SHP77 treated with DMSO at 0.1 percent for 48 hours (cell line): Measurements from ENCODE around the gene CCDC51.
"Not testable (repeated sequence)": the region's sequence is repeated elsewhere in the genome, so short reads cannot be mapped to it uniquely, and the experiment has no call there.

Experiments
- DNase-seq: peaks from one replicate; lab custom pipeline; 2025; lab: John Stamatoyannopoulos, UW

CCDC51 gene

DNA sequence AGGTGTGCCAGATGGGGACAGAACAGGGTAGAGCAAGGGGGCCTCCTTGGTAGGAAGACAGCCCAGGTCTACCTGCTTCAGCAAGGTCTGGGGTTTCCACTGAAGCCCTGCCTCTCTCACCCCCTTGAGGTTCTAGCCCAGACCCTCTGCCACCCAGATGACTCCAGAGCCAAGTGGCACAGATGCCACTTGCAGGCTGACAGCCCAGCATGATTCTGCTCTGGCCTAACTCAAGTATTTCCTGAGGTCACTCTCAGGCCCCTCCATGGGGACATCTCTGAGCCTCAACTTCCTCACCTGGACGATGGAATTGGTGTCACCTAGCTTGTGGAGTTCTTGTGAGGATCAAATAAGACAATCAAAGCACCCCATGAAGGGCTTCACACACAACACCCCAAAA lies 33.9 kb downstream of the CCDC51 start:
- no peak for DNase-seq

DNA sequence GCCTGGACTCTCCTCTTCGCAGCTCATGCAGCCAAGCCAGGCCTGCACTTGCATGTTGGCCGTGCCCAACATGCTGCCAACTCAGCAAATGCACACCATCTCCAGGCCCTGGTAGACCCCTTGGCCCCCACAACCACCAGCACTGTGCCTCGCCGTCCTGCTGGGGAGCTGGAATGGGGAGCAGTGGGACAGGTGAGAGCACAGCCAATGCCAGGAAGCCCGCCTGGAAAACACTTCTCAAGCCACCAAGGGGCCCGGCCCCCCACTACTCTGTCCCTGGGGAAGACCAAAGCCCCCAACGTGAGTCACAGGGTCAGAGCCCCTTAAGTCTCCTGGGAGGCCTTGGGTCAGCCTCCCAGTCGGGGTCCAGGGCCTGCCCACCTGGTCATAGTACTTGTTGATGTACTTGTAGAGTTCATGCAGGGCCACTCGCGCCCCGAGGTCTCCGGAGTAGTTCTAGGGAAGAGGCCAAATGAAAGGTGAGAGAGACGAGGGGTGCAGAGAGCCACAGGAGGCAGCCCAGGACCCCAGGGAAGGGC lies 34.5 kb downstream of the CCDC51 start:
- no peak for DNase-seq

DNA sequence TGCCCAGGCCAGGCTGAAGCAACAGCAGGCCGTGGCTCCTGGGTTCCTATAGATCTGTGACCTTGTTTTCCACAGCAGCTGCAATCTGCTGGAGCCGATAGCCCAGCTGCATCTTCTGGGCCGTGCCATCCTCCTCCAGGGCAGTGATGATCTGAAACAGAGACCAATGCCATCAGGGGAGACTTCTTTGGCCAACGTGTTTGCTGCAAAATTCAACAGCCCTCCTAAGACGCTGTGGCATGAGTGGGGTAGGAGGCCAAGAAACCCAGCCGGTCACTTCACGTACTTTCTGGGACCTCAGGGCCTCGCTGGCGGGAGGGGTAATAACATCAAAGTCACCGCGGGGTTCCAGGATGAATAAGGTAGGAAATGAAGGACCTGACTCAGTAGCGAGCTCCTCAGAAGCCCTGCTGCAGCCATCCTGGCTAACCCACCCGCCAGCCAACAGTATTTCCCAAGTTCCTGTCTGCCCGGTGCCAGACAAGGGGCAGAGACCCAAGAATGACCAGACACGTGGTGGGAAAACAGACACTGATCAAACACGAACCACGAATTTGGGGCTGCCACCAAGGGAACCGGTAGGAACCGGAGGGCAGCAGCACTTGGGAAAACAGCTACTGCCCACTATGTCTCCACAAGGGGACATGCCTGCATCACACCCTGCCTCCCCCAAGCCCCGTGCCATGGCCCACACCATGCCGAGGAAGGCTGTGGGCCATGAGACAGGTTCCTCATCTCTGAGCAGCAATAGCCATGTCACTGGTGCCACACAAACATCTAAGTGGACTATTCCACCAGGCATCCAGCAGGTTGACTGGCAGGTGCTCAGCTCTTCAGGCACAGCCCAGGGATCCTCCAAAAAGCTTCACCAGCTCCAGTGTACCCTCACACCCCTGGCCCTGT lies 35.2 kb downstream of the CCDC51 start:
- DNase-seq: no peak

DNA sequence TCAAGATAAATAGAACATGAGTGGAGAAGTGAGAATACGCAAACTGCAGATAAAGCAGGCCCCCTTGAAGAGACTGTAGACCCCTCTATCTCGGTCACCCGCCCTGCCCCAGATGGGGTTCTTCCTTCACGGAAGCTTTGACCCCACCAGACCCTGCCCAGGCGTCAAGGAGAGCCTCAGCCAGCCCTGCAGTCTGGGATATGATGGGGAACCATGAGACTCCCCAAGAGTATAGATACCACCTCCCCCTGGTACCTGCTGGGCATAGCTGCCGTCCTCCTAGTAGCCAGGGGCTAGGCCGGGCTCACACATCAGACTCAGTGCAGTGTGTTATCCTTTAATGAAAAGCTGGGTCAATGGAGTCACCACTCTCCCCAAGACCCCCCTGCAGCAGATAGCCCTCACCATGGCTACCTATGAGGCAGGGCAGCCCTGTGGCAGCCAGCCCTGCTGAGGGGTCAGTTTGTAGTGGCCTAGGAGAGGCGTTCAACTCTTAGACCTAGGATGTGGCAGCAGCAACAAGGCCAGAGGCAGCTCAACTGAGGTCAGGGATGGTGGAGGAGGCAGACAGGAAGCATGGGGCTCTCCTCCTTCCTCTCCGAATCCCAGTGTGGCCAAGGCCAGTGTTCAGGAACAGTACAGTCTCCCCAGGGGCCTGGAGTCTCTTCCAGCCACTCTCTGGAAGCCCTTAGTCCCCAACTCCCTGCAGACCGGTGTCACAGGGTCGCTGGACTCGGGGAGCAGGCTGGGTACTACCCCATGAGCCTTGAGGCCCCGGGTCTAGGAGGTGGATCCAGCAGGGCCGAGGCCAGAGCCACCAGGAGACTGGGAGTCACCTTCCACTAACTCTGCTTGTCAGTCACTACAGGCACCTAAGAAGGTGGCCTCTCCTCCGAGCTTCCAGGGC lies 36.1 kb downstream of the CCDC51 start:
- no peak for DNase-seq

DNA sequence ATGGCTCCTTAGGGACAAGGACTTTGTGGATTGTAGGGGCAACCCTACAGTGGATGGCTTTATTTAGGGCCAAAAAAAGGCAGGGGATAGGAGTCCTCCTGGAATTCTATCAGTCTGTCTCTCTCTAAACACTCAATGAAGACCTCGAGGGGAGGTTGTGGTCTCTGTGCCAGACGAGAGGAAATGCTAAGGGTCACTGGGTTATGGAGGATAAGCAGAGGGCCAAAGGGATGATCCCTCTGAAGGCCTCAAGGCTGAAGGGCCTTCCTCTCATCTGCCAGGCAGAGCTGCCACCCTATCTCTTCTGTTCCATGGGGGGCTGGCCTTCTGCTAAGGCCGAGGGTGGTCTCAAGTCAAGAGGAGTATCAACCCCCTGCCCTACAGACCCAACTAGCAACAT lies 37.0 kb downstream of the CCDC51 start:
- DNase-seq: no peak

DNA sequence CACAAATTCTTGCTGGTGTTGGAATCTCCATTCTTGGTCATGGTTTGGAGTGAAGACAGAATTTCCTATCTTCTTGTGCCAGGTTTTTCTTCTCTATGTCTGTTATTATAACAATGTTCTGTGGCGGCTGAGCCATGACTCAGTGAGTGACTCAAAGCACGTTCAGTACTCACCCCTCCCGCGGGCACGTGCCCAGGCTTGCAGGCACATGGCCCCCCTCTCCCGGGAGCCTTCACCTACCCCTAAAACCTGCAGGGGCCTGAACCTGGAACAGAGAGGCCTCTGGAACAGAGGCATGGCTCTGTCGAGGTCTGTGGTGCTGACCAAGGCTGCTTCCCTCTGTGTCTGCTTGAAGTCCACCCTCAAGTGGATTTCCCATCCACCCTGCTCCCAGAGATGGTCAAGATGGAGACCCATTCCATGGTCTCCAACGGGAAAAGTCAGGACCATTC lies 37.6 kb downstream of the CCDC51 start:
- no peak for DNase-seq

DNA sequence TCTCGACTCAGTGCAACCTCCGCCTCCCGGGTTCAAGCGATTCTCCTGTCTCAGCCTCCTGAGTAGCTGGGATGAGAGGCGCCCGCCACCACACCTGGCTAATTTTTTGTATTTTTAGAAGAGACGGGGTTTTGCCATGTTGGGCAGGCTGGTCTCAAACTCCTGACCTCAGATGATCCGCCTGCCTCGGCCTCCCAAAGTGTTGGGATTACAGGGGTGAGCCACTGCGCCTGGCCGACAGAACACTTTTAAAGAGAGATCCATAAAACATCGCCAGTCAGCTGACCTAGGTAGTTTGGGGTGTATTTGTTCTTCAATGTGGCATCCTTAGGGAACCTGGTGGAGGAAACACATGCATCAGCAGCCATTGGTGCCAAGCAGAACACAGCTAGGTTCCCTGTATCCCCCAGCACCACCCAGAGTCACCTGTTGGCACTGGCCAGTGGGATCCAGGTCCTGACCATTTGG lies 38.5 kb downstream of the CCDC51 start:
- DNase-seq: not testable (repeated sequence)

DNA sequence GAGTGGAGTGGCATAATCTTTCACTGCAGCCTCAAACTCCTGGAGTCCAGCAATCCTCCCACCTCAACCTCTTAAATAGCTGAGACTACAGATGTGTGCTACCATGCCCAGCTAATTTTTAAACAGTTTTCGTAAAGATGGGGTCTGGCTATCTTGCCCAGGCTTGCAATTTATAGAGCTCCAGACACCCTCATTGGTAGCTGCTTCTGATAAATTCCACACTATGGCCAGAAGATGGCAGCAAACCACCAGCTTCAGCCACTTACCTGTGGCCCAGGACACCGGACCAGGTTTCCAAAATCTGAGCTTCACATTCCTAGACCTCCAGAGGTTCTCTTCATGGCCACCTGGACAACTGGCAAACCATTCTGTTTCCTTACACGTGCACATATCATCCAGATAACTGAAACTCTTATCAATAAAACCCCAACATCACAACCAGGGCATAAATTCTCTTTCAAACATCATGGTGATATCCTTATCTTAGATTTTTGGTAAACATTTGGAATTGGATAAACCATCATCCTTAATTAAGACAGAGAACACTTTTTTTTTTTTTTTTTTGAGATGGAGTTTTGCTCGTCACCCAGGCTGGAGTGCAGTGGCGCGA lies 39.0 kb downstream of the CCDC51 start:
- no peak for DNase-seq

DNA sequence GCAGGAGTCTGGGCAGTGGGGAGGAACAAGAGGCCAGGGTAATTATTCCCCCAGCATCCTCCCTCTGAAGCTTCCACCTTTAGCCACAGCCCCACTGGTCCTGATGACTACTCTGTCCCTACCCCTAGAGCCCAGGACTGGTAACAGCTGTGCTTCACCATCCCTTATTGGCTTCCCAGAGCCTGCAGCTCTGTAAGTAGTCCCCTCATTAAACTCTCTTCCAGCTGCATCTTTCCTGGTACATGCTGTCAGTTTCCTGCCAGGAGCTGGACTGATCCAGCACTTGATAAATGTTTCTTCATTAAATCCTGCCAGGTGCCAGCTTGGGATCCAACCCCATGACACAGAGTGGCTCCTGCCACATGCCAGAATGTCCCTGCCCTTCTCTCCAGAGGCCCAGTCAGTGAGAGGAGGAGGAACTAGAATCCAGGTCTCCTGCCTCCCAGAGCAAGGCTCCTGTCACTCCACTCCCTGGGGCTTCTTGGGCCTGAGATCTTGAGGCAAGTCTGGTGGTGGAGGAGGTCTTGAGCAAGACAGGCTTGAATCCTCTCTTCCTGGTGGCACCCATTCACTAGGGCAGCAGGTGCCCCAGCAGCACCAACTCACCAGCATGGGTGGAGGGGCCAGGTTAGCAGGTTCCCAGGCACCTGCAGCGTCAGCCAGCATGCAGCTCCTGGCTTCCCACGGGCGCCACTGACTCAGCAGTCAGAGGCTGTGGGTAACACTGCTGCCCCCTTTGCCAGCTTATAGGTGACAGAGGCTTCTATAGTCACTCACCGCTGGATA lies 40.3 kb downstream of the CCDC51 start:
- DNase-seq: no peak

DNA sequence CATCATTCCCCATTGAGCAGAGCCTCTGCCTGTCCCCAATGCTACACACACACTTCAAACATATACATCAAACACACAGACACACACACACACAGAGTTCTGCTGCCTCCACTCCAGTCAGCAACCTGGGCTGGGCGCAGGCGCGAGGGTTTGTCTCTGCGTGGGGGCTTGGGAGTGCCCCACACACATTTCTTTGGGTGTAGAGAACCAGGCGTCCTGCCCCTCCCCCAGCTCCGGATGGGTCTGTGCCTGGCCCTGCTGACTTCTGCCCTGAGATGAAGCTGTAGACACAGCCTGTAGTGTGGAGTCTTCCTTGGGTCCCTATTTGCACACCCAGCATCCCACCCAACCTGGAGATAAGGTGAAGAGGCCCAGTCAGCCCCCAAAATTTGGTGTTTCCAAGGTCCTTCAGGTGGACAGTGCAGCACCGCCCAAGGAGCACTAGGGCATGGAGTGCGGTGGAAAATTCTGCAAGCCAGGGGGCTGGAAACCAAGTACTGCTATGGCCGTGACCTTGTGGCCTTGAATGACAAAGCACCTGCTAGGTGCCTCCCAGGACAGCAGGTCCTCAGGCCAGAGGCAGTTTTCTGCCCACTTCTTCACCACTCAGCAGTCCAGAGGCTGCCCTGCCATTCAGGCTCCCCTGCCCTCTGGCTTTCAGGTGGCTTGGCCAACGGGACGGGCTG lies 41.1 kb downstream of the CCDC51 start:
- no peak for DNase-seq

DNA sequence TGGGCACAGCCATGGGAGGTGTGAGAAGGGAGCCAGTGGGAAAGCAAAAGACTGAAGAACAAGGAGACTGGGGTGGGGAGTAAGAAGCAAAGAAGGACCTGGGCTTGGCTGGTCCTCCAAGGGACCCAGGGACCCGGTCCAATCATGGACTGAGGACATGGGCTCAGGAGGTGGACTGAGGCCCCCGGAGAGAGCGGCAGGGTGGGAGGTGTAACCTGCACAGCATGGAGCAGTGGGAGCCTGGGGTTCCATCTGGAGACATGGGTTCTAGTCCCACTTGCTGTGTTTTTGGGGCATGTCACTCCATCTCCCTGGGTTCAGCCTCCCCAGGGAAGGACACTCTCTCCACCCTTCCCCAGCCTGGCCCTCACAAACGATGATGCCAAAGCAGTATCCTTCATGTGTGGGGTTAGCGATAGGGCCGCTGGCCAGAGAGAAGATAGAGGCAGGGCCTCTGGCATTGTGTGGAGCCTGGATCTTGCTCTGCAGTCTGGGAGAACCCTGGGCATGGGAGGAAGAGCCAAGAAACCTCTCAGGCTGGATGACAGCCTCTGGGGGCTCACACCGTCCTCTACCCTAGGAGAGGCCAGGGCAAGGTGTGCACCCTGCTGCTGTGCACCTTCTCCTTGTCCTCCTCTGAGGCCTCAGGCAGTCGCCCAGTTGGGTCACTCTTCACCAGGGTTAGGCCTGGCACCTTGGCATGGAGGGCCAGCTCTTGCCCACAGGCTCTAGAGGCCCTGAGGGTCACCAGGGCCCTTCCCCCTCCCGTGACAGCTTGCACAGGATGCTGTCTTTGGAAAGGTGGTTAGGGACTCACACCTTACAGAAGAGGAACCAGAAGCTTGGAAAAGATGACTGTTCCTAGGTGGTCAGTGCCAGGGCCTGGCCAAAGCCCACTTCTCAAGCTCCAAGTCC lies 41.9 kb downstream of the CCDC51 start:
- DNase-seq: no peak

DNA sequence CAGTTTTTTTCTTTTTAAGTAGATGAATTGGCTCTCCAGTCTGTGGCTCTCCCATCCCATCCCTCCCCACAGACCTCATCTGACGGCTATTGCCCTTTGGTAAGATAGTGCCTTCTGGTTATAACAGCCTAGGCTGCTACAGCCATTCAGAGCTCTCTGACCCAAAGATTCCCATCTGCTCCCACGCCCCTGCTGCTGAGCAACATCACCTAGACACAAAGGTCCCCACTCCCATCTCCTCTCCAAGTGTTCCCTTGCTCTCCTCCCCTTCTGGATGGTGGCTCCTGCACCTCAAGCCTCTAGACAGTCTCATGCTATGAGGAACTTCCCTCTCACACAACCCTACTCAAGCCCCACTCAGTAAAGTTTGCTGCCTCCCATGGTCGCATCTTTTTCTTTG lies 44.2 kb downstream of the CCDC51 start:
- DNase-seq: no peak

DNA sequence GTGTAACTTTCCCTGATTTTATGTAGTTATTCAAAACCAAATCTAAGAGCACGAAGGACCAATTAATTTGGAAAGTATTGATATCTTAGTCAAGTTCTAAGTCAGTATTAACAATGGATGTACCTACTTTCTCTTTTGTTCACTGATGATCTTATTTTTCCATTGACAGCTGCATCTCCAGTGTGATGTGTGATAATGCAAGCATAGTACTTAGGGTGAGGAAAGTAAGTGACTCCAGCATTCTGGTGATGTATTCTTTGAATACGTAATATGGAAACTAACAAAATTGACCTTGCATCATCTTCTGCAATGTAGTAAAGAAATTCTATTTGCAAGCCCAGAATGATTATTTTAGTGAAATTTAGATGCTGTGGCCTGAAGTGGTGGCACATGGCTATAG lies 45.5 kb downstream of the CCDC51 start:
- DNase-seq: no peak

DNA sequence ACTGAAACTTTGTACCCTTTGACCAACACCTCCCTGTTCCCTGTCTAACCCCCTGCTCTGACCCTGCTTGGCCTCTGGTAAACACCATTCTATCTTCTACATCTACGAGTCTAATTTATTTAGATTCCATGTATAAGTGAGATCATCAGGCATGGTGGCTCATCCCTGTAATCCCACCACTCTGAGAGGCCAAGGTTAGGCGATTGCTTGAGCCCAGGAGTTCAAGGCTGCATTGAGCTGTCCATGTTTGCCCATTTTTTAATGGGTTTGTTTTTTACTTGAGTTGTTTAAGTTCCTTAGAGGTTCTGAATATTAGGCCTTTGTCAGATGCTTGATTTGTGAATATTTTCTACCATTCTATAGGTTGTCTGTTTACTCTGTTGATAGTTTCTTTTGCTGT lies 51.0 kb downstream of the CCDC51 start:
- DNase-seq: no peak

DNA sequence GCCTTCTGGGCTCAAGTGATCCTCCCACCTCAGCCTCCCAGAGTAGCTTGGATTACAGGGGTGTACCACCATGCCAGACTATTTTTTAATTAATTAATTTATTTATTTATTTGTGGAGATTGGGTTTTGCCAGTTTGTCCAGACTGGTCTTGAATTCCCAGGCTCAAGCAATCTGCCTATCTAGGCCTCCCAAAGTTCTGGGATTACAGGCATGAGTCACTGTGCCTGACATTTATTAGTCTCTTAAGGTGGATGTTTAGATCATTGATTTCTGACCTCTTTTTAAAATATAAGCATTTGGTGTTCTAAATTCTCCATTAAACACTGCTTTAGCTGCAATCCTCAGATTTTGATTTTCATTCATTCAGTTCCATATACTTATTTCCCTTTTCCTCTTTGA lies 52.3 kb downstream of the CCDC51 start:
- DNase-seq: no peak
